ENCODE measurements around the gene PPME1.

DNA sequence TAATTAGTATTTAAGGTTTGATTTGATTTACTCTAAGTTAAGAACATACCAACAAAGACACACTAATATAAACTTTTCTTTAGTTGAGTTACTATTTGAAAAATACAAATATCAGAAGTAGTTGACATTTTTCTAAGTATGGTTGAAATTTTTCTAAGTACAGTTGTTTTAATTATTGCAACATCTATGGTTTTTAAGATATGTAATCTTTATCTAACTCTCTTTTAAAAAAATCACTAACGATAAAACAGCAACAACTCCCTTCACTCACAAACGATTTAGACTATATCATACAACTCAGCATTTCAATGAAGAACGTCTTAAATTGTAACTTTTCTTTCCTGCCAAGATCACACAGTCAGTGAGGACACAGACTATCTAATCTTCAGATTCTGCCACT lies 2.3 kb upstream of the PPME1 start:
- no peak for TF ChIP-seq POLR2A (IDR thresholded peaks at IDR 0.05)
- TF ChIP-seq, protein P1, sequence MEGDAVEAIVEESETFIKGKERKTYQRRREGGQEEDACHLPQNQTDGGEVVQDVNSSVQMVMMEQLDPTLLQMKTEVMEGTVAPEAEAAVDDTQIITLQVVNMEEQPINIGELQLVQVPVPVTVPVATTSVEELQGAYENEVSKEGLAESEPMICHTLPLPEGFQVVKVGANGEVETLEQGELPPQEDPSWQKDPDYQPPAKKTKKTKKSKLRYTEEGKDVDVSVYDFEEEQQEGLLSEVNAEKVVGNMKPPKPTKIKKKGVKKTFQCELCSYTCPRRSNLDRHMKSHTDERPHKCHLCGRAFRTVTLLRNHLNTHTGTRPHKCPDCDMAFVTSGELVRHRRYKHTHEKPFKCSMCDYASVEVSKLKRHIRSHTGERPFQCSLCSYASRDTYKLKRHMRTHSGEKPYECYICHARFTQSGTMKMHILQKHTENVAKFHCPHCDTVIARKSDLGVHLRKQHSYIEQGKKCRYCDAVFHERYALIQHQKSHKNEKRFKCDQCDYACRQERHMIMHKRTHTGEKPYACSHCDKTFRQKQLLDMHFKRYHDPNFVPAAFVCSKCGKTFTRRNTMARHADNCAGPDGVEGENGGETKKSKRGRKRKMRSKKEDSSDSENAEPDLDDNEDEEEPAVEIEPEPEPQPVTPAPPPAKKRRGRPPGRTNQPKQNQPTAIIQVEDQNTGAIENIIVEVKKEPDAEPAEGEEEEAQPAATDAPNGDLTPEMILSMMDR (IDR thresholded peaks at IDR 0.05): no peak

Data from Peyer's patch (tissue), 4 donors.